NOMO-1 treated with DMSO at 0.1 percent for 48 hours (cell line): ENCODE results near the gene IQCC.

Experiments
- DNase-seq: peaks from one replicate; lab custom pipeline; 2025; ENCODE audit not compliant: unreplicated experiment; lab: John Stamatoyannopoulos, UW

Gene IQCC

GRCh38 chr1:32255072-32256071 is 49.9 kb downstream of the IQCC start:
- DNase-seq = no peak

GRCh38 chr1:32256473-32257226 is 51.2 kb downstream of the IQCC start:
- DNase-seq = no peak

- no peak for DNase-seq
These were observed 51.7 kb downstream of the IQCC start for GRCh38 chr1:32257227-32257508.
